Erythroblast (primary cell): ENCODE results near the gene SPINT1.
A peak's percentile ranks its signal among the peaks of the same experiment; 100 is the strongest.

Source experiments
- DNase-seq, 2 experiments: peaks; one replicate each; lab custom pipeline; 2025; lab: John Stamatoyannopoulos, UW
- GATA1 ChIP-seq: IDR thresholded peaks from 2 replicates; pipeline ENCODE4 v1.6.1; 2011; ENCODE audit warnings: low read depth, mild to moderate bottlenecking, control low read depth, low read length, moderate library complexity
- POLR2A ChIP-seq: IDR thresholded peaks from 2 replicates; pipeline ENCODE4 v1.6.1; 2011; ENCODE audit warnings: mild to moderate bottlenecking, low read length

SPINT1 gene

DNA sequence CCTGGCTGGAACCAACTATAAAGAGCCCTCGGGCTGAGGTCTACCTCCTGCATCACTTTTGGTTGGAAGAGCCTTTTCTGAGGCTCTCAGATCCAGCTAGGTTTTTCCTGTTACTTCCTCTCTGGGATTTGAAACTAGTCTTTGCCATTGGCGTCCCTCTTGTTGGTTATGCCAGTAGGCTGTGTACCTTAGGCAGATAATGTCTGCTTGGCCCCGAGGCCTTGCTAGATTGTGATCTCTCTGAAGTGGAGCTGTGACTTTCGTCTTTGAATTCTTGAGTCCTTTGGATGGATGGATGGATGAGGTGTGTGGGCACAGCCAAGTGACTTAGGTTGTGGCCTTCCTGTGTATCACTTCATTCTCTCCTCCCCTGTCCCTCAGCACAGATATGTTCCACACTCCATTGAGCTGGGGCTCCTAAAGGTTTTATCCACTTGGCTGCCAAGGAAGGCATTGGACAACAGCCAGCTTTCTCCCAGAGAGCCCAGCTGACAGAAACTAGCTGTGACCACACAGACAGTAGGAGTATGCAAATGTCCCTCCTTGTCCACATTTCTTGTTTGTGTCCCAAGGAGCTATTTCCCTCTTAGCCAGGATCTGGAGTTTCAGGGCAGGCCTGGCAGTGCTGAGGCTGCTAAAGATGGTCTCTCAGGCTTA lies 28.7 kb upstream of the SPINT1 start:
- no peak for DNase-seq

DNA sequence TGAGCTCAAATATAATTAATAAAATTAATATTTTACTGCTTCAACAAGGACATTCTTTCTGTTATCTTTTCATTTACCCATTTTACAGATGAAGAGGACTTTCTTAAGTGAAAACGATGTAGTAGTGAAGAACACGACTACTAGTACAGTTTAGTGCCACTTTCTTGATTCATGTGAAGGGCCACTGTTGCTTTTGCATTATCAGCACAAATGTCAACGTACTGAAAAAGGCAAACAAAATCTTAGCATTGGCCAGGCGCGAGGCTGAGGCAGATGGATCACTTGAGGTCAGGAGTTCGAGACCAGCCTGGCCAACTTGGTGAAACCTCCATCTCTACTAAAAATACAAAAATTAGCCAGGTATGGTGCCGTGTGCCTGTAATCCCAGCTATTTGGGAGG lies 24.8 kb upstream of the SPINT1 start:
- no peak for TF ChIP-seq POLR2A
- no peak for TF ChIP-seq GATA1
- no peak for DNase-seq

More for the DNA sequence above, 28.7 kb upstream of the SPINT1 start:
- TF ChIP-seq POLR2A (no peak), GATA1 (no peak)

GRCh38 chr15:40821195-40821594 lies 22.7 kb upstream of the SPINT1 start:
- TF ChIP-seq GATA1 (no peak), POLR2A (no peak)
- DNase-seq, result no peak

- TF ChIP-seq GATA1 (no peak), POLR2A (no peak)
- no peak for DNase-seq
Observed at GRCh38 chr15:40823572-40824343, 20.1 kb upstream of the SPINT1 start.

DNA sequence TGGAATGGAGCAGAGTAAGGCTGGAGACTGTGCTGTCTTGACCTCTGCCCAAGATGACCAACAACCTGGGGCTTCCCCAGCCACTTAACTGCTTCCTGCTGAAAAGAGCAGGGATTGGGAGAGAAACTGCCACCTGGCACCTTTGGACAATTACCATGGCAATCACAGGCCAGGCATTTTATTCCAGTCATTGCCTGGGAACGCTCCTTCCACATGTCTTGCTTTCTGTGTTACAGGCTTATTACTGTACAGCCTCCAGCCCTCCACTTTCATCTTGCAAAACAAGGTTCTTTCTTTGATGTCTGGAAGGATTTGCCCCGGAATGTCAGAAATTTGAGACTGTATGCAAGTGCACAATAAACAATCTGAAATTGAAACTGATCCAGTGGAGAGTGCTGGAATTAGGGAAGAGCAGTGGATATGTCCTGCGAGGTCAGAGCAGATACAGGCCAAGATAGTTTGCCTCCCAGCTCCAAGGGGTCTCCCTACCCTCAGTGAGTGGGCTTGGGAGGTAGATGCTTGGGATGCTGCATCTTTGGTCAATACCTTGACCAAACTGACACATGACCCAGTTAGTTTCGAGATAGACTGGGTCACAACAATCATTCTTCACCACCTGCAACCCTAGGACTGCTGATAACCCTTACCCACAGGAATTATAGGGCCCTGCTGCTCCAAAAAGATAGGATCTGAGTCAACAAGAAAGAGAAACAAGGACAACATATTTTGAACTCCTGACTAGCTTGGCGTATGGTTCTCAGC lies 18.0 kb upstream of the SPINT1 start:
- TF ChIP-seq GATA1 (no peak), POLR2A (no peak)

GRCh38 chr15:40826423-40827075 lies 17.3 kb upstream of the SPINT1 start:
- TF ChIP-seq GATA1 (no peak), POLR2A (no peak)
- no peak for DNase-seq

More for the DNA sequence above, 18.0 kb upstream of the SPINT1 start:
- peak; percentile 69 to 89 for DNase-seq

GRCh38 chr15:40828447-40829036 lies 15.3 kb upstream of the SPINT1 start, which contains the start of gene PPP1R14D:
Gene PPP1R14D, minus strand, starts transcription at chr15:40828708. Its CDS starts 67 bp downstream, at chr15:40828641.
- TF ChIP-seq GATA1 (no peak), POLR2A (no peak)
- DNase-seq, result no peak

GRCh38 chr15:40829115-40829514 lies 14.7 kb upstream of the SPINT1 start:
- no peak for TF ChIP-seq GATA1
- TF ChIP-seq POLR2A, result no peak
- DNase-seq, result no peak

DNA sequence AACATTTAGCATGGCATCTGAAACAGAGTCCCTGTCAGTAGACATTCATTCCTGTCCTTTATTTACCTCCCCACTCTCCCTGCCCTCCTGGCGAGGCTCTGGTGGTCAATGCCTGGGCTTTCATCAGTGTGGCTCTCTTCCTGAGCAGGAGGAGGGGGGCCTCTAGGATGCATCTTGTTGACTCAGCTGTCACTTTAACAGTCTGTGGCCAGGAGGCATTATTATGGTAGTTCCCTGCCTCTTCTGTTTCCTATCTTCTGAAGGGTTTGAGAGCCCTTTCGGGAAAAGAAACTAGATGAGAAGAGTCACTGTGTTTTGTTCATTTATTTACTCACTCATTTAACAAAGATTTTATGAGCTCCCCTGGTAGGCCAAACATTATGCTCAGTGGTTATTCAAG lies 13.0 kb upstream of the SPINT1 start:
- DNase-seq, result no peak
- no peak for TF ChIP-seq POLR2A
- no peak for TF ChIP-seq GATA1

GRCh38 chr15:40831861-40832260 lies 12.0 kb upstream of the SPINT1 start:
- TF ChIP-seq POLR2A (no peak), GATA1 (no peak)
- no peak for DNase-seq

GRCh38 chr15:40832903-40833302 lies 10.9 kb upstream of the SPINT1 start:
- TF ChIP-seq GATA1, result no peak
- no peak for TF ChIP-seq POLR2A
- DNase-seq, result no peak

GRCh38 chr15:40836020-40836419 lies 7.8 kb upstream of the SPINT1 start:
- no peak for DNase-seq
- no peak for TF ChIP-seq POLR2A
- TF ChIP-seq GATA1, result no peak

DNA sequence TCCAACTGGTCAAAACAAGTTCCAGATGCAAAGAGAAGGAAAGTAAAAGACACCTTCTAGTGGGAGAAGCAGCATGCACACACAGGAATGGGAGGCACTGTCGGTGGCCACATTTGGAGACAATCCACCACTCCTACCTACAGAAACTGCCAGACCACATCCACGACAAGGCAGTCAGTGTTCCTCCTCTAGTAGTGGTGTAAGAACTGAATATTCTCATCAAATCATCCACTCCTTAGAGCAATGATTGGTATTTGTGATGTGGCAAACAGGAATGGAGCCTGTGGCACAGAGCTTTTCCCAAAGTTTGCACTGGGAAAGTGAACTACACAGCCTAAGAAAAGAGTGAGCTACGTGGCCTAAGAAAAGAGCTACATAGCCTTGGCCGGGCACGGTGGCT lies 5.1 kb upstream of the SPINT1 start:
- DNase-seq, result no peak
- TF ChIP-seq GATA1, result no peak
- no peak for TF ChIP-seq POLR2A
